DMS79 treated with DMSO at 0.1 percent for 48 hours (cell line): ENCODE data around the gene PHF2.

Source experiments
- DNase-seq: peaks from one replicate; lab custom pipeline; 2025; lab: John Stamatoyannopoulos, UW

The PHF2 gene

DNA sequence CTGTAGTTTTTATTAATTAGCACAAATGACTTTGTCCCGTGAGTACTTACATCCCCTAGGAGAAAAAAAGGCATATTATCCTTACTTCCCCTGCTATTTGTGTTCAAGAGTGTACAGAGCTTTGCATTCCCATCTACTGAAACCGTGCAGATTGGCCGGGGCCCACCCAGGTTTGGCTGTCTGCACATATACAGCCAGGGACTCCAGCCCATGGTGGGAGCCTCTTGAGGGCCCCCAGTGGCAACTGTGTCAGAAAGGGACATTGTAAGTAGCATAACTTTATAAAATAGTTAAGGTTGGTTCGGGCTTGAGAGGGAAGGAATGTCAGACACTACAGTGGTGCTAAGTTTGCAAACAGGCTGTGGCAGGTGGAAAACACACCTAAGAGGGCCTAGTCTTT is 24.7 kb downstream of the PHF2 start:
- no peak for DNase-seq

- DNase-seq: no peak
Measured at GRCh38 chr9:93601666-93602065, 25.3 kb downstream of the PHF2 start.

- no peak for DNase-seq
Measured at GRCh38 chr9:93603011-93603410, 26.6 kb downstream of the PHF2 start.

DNA sequence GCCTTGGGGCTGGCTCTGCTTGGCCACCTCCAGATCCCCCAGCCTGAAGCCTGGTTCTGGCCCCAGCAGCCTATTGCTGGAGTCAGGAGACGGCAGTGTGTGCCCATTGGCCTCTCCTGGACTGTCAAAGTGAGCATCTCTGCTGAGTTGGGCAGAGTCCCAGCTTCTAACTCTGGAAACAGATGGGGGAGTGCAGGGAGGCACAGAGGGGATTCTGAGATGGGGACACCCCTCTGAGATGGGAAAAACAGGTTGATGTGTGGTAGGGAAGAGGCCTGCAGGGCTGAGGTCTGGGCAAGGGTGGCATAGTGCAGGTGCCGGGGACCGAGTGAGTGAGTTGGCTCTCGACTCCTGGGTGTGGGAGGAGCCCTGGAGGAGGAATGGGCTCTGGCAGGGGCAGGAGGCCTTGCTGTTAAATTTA is 27.5 kb downstream of the PHF2 start:
- DNase-seq: no peak

DNA sequence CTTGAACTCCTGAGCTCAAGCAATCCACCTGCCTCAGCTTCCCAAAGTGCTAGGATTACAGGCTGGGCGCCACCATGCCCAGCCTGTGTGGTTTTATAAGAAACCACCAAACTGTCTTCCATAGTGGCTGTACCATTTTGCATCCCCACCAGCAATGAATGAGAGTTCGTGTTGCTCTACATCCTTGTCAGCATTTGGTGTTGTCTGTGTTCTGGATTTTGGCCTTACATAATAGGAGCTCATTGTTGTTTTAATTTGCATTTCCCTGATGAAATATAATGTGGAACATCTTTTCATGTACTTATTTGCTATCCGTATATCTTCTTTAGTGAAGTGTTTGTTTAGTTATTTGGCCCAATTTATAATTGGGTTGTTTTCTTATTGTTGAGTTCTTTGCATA is 29.8 kb downstream of the PHF2 start:
- DNase-seq: no peak

GRCh38 chr9:93610206-93610605 is 33.8 kb downstream of the PHF2 start:
- DNase-seq: no peak

GRCh38 chr9:93612052-93612795 is 35.8 kb downstream of the PHF2 start:
- DNase-seq: no peak

GRCh38 chr9:93612796-93613154 is 36.4 kb downstream of the PHF2 start:
- no peak for DNase-seq

- DNase-seq: no peak
Measured at GRCh38 chr9:93613174-93613573, 36.8 kb downstream of the PHF2 start.

DNA sequence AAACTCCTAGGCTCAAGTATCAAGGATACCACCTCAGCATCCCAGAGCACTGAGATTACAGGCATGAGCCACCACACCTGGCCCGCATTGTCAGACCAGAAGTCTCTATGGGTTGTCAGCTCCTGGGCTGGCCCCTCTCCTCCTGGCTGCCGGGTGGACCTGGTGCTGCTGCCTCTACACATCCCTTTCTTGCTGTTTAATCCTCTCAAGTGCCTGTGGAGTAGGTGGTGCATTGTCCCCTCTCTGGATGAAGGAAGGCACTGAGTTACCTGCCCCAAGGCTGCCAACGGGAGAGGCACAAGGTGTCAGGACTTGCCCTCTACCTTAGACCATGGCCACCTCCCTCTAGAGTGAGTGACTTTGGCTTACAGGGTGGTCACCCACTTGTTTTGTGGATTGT is 37.4 kb downstream of the PHF2 start:
- DNase-seq: no peak

GRCh38 chr9:93614830-93615468 is 38.6 kb downstream of the PHF2 start:
- no peak for DNase-seq

DNA sequence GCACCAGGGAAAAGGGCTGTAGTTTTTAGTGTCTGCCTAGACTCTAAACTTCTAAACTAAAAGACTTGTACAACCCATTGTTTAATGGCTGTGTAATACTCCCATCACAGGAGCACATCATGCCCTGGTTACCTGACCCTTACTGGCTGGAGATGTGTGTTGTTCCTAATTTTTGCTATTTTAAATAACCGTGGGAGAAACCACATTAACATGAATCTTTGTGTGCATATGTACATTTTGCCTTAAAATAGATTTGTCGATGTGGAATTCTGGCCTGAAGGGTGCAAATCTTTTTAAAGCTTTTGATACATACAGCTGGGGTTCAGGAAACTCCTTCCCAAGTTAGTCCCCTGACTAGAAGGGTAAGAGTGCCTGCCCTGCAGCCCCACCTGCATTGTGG is 39.7 kb downstream of the PHF2 start:
- DNase-seq: no peak

GRCh38 chr9:93617273-93617672 is 40.9 kb downstream of the PHF2 start:
- no peak for DNase-seq

DNA sequence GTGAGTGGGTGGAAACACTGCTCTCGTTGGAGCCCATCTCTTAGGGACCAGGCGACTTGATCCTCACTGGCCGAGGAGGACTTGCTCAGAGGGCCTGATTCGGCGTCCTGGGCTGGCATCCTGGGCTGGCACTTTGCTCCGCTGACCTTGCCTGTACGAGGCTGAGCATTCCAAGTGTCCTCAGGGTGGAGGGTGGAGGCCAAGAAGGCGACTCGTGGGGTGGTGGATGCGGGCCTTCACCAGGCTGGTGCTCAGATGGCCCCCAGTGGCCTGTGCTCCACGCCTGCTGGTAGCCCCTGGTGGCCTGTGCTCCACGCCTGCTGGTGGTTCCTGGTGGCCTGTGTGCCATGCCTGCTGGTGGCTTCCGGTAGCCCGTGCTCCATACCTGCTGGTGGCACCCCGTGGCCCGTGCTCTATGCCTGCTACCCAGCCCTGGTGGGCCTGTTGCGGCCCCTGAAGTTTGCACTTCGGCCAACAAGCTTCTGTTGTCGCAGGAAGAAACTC is 42.9 kb downstream of the PHF2 start:
- DNase-seq: no peak

DNA sequence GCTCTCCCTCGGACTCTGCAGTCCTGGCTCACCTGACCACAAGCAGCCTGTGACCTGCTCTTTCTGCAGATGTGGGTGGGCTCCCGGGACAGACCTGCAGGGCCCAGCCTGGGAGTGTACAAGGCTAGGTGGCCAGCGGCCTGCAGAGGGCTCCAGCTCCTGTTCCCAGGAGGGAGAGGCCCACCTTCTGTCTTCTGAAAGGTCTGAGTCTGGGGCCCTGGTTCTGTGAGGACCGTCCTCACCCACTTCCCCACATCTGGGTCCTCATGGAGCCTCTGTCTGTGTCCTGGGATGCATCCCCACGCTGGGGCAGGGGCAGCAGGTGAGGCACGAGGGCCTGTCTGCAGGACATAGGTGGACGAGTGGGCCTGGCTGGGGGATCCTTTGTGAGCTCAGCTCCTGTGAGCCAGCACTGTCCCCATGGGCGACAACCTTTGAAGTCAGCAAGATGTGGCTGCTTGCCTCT is 43.7 kb downstream of the PHF2 start:
- no peak for DNase-seq

DNA sequence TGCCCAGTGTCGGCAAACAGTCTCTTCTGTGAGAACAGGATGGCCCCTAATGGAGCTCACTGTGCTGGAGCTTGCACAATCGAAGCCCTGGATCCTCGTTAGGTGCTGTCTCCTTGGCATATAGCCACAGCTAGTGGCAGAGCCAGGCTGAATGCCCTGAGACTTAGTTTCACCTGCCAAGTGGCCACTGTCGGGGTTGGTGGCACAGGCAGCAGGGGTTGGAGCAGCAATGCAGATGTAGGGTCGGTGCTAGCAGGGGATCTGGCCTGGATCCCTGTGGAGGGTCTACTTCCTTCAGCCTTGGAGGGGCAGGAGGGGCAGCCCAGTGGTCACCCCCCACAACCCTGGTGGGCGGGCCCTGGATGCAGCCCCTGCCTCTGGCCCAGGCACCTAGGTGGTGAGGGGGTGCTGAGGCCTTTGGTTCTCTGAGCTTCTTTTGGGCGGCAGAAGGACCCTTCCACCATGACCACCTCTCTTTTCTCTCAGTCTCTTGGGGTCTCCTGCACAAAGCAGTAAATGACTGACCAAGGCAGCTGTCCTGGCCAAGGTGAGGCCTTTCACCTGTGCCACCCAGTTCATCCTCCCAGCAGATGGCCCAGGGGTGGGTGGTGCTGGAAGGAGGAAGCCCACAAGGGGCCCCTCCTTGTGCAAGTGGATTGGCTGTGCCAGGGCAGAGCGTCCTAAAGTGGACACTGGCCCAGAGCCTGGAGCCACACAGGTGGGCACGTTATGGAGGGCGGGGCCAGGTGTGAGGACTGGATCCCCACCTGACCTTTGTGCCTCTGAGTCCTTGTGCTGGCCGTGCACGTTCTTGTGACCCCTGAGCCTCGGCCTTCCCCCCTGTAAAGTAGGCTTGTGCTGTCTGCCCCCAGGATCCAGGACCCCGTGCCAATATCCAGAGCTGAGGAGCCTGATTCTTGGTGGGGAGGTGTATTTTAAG is 44.8 kb downstream of the PHF2 start:
- peak; percentile 3 for DNase-seq

DNA sequence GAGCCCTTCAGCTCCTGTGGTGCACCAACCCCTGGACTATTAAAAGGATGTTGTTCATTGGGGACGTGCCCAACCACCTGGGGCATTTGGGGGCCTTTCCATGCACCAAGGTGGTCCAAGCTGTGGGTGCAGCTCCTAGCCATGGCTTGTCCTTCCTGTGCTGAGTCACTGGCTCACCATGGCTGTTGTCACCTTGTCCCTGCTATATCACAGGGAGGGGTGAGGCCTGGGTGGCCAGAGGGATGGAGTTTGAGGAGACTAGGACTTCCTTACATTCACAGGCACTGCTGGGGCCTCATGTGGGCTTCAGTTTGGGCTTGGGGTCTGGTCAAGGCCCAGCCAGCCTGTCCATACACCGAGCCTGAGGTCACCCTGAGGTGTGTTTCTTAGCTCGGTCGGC is 45.5 kb downstream of the PHF2 start:
- no peak for DNase-seq

- DNase-seq: no peak
Measured at GRCh38 chr9:93622691-93623090, 46.3 kb downstream of the PHF2 start.

GRCh38 chr9:93623753-93624152 is 47.4 kb downstream of the PHF2 start:
- DNase-seq: no peak

GRCh38 chr9:93624431-93624834 is 48.0 kb downstream of the PHF2 start:
- DNase-seq: no peak

- DNase-seq: no peak
Measured at GRCh38 chr9:93624977-93625376, 48.6 kb downstream of the PHF2 start.

DNA sequence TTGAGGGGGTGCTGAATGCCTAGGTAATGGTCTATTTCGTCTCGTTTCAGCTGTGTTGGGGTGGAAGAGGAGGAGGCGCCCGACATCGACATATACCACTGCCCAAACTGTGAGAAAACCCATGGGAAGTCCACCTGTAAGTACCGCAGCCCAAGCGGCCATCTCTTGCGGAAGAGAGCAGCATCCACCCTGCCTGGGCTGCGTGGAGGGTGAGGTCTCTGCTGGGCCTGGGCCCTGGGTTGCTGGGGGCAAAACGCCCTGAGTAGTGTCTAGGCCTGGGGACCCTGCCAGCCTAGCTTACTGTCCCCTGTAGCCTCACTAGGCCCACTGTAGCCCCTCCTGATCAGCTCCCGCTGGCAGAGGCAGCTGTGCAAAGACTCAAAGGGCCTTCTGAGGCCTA is 53.5 kb downstream of the PHF2 start:
- no peak for DNase-seq
